ENCODE data around the gene WWOX.

DNA sequence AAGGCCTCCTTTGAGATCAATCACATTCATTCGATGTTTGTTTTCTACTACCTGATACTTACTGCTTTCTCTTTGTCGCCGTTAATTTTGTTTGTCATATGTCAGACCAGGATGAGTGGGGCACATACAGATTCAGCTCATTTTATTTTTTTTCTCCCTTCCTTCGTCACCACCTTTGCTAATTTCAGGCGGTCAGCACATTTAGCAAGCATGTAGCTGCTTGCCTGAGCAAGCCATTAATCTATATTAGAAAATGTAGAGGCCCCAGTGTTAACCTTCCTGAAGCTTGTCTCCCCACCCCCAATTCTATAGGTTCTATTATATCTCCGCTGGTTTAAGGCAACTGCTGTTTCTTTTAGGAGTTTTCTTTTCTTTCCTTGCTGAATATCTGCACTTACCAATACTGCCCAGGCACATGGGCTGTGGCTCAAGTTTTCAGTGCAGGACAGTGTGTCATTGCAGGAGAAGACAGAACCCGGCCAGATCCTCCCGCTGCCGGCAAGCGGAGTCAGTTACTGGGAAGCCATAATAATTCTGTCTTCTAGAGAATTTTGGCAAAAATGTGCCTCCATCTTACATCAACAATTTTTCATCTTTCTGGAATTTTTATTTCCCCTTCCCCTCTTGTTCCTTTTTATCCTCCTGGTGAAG is 714.3 kb downstream of the WWOX start:
- TF ChIP-seq, protein P1, sequence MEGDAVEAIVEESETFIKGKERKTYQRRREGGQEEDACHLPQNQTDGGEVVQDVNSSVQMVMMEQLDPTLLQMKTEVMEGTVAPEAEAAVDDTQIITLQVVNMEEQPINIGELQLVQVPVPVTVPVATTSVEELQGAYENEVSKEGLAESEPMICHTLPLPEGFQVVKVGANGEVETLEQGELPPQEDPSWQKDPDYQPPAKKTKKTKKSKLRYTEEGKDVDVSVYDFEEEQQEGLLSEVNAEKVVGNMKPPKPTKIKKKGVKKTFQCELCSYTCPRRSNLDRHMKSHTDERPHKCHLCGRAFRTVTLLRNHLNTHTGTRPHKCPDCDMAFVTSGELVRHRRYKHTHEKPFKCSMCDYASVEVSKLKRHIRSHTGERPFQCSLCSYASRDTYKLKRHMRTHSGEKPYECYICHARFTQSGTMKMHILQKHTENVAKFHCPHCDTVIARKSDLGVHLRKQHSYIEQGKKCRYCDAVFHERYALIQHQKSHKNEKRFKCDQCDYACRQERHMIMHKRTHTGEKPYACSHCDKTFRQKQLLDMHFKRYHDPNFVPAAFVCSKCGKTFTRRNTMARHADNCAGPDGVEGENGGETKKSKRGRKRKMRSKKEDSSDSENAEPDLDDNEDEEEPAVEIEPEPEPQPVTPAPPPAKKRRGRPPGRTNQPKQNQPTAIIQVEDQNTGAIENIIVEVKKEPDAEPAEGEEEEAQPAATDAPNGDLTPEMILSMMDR (optimal IDR thresholded peaks at IDR 0.05 in 1 of 3, IDR thresholded peaks at IDR 0.05 in 1 of 3, conservative IDR thresholded peaks at IDR 0.05 in 1 of 3; ENCODE audit: extremely low read depth in 1 of 3, insufficient read depth in 2 of 3, low read length in 3 of 3) = no peak
- TF ChIP-seq EZH2 (IDR thresholded peaks at IDR 0.05; ENCODE audit: low read length) = no peak

Data from keratinocyte (primary cell).